Measurements from ENCODE around the gene TFIP11.

The TFIP11 gene

GRCh38 chr22:26502688-26503561 is 9.3 kb downstream of the TFIP11 start:
- no peak overlapping the region for H3K27ac ChIP-seq
- H3K4me1 ChIP-seq, result no peaks in the 10 kb centered on the region
- H2AFZ ChIP-seq, result no peak overlapping the region
- H3K36me3 ChIP-seq (ENCODE audit: control insufficient read depth, insufficient read depth, low read length), result no peaks in the 10 kb centered on the region
- H3K4me3 ChIP-seq (ENCODE audit: low read depth, low read length), result no peak overlapping the region
- H3K79me2 ChIP-seq, result no peaks in the 10 kb centered on the region
- H3K4me2 ChIP-seq (ENCODE audit: low read length), result no peak overlapping the region
- H3K27me3 ChIP-seq (ENCODE audit: control insufficient read depth, insufficient read depth, low read length), result no peaks in the 10 kb centered on the region
- TF ChIP-seq, protein P1, sequence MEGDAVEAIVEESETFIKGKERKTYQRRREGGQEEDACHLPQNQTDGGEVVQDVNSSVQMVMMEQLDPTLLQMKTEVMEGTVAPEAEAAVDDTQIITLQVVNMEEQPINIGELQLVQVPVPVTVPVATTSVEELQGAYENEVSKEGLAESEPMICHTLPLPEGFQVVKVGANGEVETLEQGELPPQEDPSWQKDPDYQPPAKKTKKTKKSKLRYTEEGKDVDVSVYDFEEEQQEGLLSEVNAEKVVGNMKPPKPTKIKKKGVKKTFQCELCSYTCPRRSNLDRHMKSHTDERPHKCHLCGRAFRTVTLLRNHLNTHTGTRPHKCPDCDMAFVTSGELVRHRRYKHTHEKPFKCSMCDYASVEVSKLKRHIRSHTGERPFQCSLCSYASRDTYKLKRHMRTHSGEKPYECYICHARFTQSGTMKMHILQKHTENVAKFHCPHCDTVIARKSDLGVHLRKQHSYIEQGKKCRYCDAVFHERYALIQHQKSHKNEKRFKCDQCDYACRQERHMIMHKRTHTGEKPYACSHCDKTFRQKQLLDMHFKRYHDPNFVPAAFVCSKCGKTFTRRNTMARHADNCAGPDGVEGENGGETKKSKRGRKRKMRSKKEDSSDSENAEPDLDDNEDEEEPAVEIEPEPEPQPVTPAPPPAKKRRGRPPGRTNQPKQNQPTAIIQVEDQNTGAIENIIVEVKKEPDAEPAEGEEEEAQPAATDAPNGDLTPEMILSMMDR (IDR thresholded peaks at IDR 0.05), result peak; percentile 9
- no peak overlapping the region for H3K9ac ChIP-seq
- H3K9me3 ChIP-seq (ENCODE audit: control insufficient read depth, low read length), result no peaks in the 10 kb centered on the region

DNA sequence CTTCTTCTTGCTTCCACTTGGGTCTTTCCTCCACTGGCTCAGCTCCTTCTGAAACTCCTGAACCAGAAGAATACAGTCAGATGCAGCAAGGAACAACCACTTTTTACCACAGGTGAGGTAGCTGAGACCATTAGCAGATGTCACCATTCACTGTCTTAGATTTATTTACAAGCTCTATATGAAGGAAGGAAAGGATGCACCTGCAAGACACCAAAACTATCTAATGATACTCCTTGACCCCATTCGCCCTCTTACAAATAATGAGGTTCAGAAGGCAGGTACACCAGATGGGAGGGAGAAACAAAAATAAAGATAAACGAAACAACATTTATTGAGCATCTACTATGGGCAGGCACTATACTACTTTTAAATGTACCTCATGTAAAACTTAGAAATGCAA is 10.3 kb downstream of the TFIP11 start:
- H3K9me3 ChIP-seq (ENCODE audit: control insufficient read depth, low read length), result no peaks in the 10 kb centered on the region
- H3K27ac ChIP-seq, result no peak overlapping the region
- no peaks in the 10 kb centered on the region for H3K36me3 ChIP-seq (ENCODE audit: control insufficient read depth, insufficient read depth, low read length)
- no peaks in the 10 kb centered on the region for H3K27me3 ChIP-seq (ENCODE audit: control insufficient read depth, insufficient read depth, low read length)
- no peak overlapping the region for H3K4me3 ChIP-seq (ENCODE audit: low read depth, low read length)
- TF ChIP-seq, protein P1 (IDR thresholded peaks at IDR 0.05), result no peak
- H3K4me1 ChIP-seq, result no peaks in the 10 kb centered on the region
- no peak overlapping the region for H3K9ac ChIP-seq
- H3K4me2 ChIP-seq (ENCODE audit: low read length), result no peak overlapping the region
- no peaks in the 10 kb centered on the region for H3K79me2 ChIP-seq
- H2AFZ ChIP-seq, result no peak overlapping the region

DNA sequence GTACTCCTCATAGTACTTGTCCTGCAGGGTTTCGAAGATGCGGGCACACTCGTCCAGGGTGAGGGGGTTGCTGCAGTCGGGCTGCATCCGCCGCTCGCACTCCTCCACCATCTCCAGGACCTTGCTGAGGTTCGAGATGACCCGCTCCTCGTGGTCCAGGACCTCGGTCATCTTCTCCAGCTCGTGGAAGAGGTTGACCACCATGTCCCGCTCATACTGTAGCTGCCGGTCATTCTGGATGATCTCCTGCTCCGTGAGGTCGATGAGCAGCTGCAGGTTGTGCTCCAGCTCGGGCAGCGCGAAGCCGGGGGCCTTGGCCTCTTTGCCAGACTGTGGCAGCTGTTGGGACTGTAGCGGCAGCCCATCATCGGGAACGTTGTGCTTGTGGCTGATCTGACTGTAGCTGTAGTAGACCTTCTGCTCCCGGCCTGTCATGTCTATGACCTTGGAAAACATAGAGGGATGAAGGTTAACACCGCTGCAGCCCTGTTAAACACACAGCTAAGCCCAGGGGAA is 13.0 kb downstream of the TFIP11 start:
- H3K27me3 ChIP-seq (ENCODE audit: control insufficient read depth, insufficient read depth, low read length), result no peaks in the 10 kb centered on the region
- H3K9ac ChIP-seq, result no peak overlapping the region
- H3K4me3 ChIP-seq (ENCODE audit: low read depth, low read length), result no peak overlapping the region
- no peak overlapping the region for H2AFZ ChIP-seq
- H3K79me2 ChIP-seq, result no peaks in the 10 kb centered on the region
- H3K9me3 ChIP-seq (ENCODE audit: control insufficient read depth, low read length), result no peaks in the 10 kb centered on the region
- no peaks in the 10 kb centered on the region for H3K36me3 ChIP-seq (ENCODE audit: control insufficient read depth, insufficient read depth, low read length)
- H3K4me1 ChIP-seq, result no peaks in the 10 kb centered on the region
- no peak overlapping the region for H3K27ac ChIP-seq
- H3K4me2 ChIP-seq (ENCODE audit: low read length), result no peak overlapping the region
- TF ChIP-seq, protein P1 (IDR thresholded peaks at IDR 0.05), result no peak

- Histone ChIP-seq H3K27me3 (ENCODE audit: control insufficient read depth, insufficient read depth, low read length) (no peaks in the 10 kb centered on the region), H3K4me2 (ENCODE audit: low read length) (no peak overlapping the region), H3K36me3 (ENCODE audit: control insufficient read depth, insufficient read depth, low read length) (no peaks in the 10 kb centered on the region), H3K4me3 (ENCODE audit: low read depth, low read length) (no peak overlapping the region), H3K9me3 (ENCODE audit: control insufficient read depth, low read length) (no peaks in the 10 kb centered on the region), H3K79me2 (no peaks in the 10 kb centered on the region), H2AFZ (no peak overlapping the region), H3K9ac (no peak overlapping the region), H3K4me1 (no peaks in the 10 kb centered on the region), H3K27ac (no peak overlapping the region)
- TF ChIP-seq, protein P1 (IDR thresholded peaks at IDR 0.05), result no peak
Observed at GRCh38 chr22:26496456-26496855, 15.8 kb downstream of the TFIP11 start.
